ENCODE measurements around the gene GTPBP4.

Gene GTPBP4

GRCh38 chr10:944034-944831, 44.0 kb upstream of the GTPBP4 start:
- H3K9ac ChIP-seq (ENCODE audit: low read length) = peak overlapping the region; percentile 33; the same call in 1 of the 2 replicates
- H3K4me2 ChIP-seq (ENCODE audit: low read length) = peak overlapping the region; percentile 95
- H3K79me2 ChIP-seq (ENCODE audit: low read length) = no peaks in the 10 kb centered on the region
- peak overlapping the region; percentile 68 for H2AFZ ChIP-seq (ENCODE audit: low read depth, low read length)
- no peak for TF ChIP-seq EZH2phosphoT487 (IDR thresholded peaks at IDR 0.05; ENCODE audit: low read depth)
- TF ChIP-seq CTCF (IDR thresholded peaks at IDR 0.05; ENCODE audit: low read depth, low read length) = no peak
- no peaks in the 10 kb centered on the region for H3K27me3 ChIP-seq (ENCODE audit: low read depth, low read length)
- no peaks in the 10 kb centered on the region for H3K9me3 ChIP-seq (ENCODE audit: insufficient read depth, low read length)
- peak overlapping the region; percentile 16 for H3K27ac ChIP-seq (ENCODE audit: low read length)
- peaks cover 19% of the 10 kb centered on the region for H3K4me1 ChIP-seq (ENCODE audit: low read length)
- no peaks in the 10 kb centered on the region for H4K20me1 ChIP-seq (ENCODE audit: insufficient read depth, low read length)
- no peaks in the 10 kb centered on the region for H3K36me3 ChIP-seq (replicated peaks; ENCODE audit: low read depth, low read length)
- H3K4me3 ChIP-seq (ENCODE audit: low read length) = peak overlapping the region; percentile 68

GRCh38 chr10:945778-946177, 42.5 kb upstream of the GTPBP4 start:
- no peaks in the 10 kb centered on the region for H3K79me2 ChIP-seq (ENCODE audit: low read length)
- H4K20me1 ChIP-seq (ENCODE audit: insufficient read depth, low read length) = no peaks in the 10 kb centered on the region
- no peak overlapping the region for H3K9ac ChIP-seq (ENCODE audit: low read length)
- no peaks in the 10 kb centered on the region for H3K36me3 ChIP-seq (replicated peaks; ENCODE audit: low read depth, low read length)
- no peak overlapping the region for H3K4me2 ChIP-seq (ENCODE audit: low read length)
- TF ChIP-seq EZH2phosphoT487 (IDR thresholded peaks at IDR 0.05; ENCODE audit: low read depth) = no peak
- TF ChIP-seq CTCF (IDR thresholded peaks at IDR 0.05; ENCODE audit: low read depth, low read length) = no peak
- no peak overlapping the region for H2AFZ ChIP-seq (ENCODE audit: low read depth, low read length)
- H3K4me3 ChIP-seq (ENCODE audit: low read length) = no peak overlapping the region
- no peaks in the 10 kb centered on the region; the same call in 1 of the 2 replicates for H3K27me3 ChIP-seq (ENCODE audit: low read depth, low read length)
- no peaks in the 10 kb centered on the region for H3K9me3 ChIP-seq (ENCODE audit: insufficient read depth, low read length)
- no peak overlapping the region for H3K27ac ChIP-seq (ENCODE audit: low read length)
- peaks cover 19% of the 10 kb centered on the region for H3K4me1 ChIP-seq (ENCODE audit: low read length)

- Histone ChIP-seq H3K27me3 (ENCODE audit: low read depth, low read length) (no peaks in the 10 kb centered on the region; the same call in 1 of the 2 replicates), H3K36me3 (replicated peaks; ENCODE audit: low read depth, low read length) (no peaks in the 10 kb centered on the region), H3K27ac (ENCODE audit: low read length) (no peak overlapping the region), H3K9me3 (ENCODE audit: insufficient read depth, low read length) (no peaks in the 10 kb centered on the region), H2AFZ (ENCODE audit: low read depth, low read length) (no peak overlapping the region), H3K4me2 (ENCODE audit: low read length) (no peak overlapping the region), H3K9ac (ENCODE audit: low read length) (no peak overlapping the region), H3K79me2 (ENCODE audit: low read length) (no peaks in the 10 kb centered on the region), H3K4me1 (ENCODE audit: low read length) (peaks cover 19% of the 10 kb centered on the region), H4K20me1 (ENCODE audit: insufficient read depth, low read length) (no peaks in the 10 kb centered on the region), H3K4me3 (ENCODE audit: low read length) (no peak overlapping the region)
- no peak for TF ChIP-seq CTCF (IDR thresholded peaks at IDR 0.05; ENCODE audit: low read depth, low read length)
- no peak for TF ChIP-seq EZH2phosphoT487 (IDR thresholded peaks at IDR 0.05; ENCODE audit: low read depth)
These were observed 41.2 kb upstream of the GTPBP4 start for GRCh38 chr10:947051-947450.

GRCh38 chr10:947881-948280, 40.4 kb upstream of the GTPBP4 start:
- TF ChIP-seq CTCF (IDR thresholded peaks at IDR 0.05; ENCODE audit: low read depth, low read length) = no peak
- TF ChIP-seq EZH2phosphoT487 (IDR thresholded peaks at IDR 0.05; ENCODE audit: low read depth) = no peak

More at GRCh38 chr10:947881-948280, 40.4 kb upstream of the GTPBP4 start:
- H3K36me3 ChIP-seq (replicated peaks; ENCODE audit: low read depth, low read length) = no peaks in the 10 kb centered on the region
- H3K27me3 ChIP-seq (ENCODE audit: low read depth, low read length) = no peaks in the 10 kb centered on the region; the same call in 1 of the 2 replicates
- H3K27ac ChIP-seq (ENCODE audit: low read length) = no peak overlapping the region
- peaks cover 19% of the 10 kb centered on the region for H3K4me1 ChIP-seq (ENCODE audit: low read length)
- no peaks in the 10 kb centered on the region for H4K20me1 ChIP-seq (ENCODE audit: insufficient read depth, low read length)
- no peak overlapping the region for H2AFZ ChIP-seq (ENCODE audit: low read depth, low read length)
- no peaks in the 10 kb centered on the region for H3K9me3 ChIP-seq (ENCODE audit: insufficient read depth, low read length)
- H3K9ac ChIP-seq (ENCODE audit: low read length) = no peak overlapping the region
- no peak overlapping the region for H3K4me2 ChIP-seq (ENCODE audit: low read length)
- H3K79me2 ChIP-seq (ENCODE audit: low read length) = no peaks in the 10 kb centered on the region
- no peak overlapping the region for H3K4me3 ChIP-seq (ENCODE audit: low read length)

Data from OCI-LY3 (cell line).